DOHH2 (cell line): Measurements from ENCODE around the gene PTPRK.

Experiments used
- H3F3A ChIP-seq: fragments of 200-600 bp; sonication (generic), shearing (Covaris generic); 2 replicates; pipeline ENCODE4 v1.6.0; 2016; ENCODE audit warnings: antibody characterized with exemption, mild to moderate bottlenecking; ENCODE audit not compliant: control insufficient read depth, insufficient read depth
- H3K27ac ChIP-seq: fragments of 200-600 bp; sonication (generic); 2 replicates; pipeline ENCODE4 v1.5.1; 2014; ENCODE audit warnings: low read depth, mild to moderate bottlenecking, low read length, moderate library complexity
- H3K27me3 ChIP-seq: fragments of 200-600 bp; sonication (generic); 2 replicates; pipeline ENCODE4 v1.6.1; 2014; ENCODE audit warnings: mild to moderate bottlenecking, low read length, mixed read lengths; ENCODE audit not compliant: control insufficient read depth
- H3K36me3 ChIP-seq: fragments of 200-600 bp; sonication (generic); 2 replicates; pipeline ENCODE4 v1.6.1; 2014; ENCODE audit warnings: mild to moderate bottlenecking, low read length, moderate library complexity, mixed read lengths; ENCODE audit not compliant: control insufficient read depth
- H3K4me1 ChIP-seq: fragments of 200-600 bp; sonication (generic); 2 replicates; pipeline ENCODE4 v1.6.1; 2014; ENCODE audit warnings: mild to moderate bottlenecking, low read length, mixed read lengths; ENCODE audit not compliant: control insufficient read depth
- H3K4me2 ChIP-seq: fragments of 200-600 bp; sonication (generic); 2 replicates; pipeline ENCODE4 v1.6.0; 2014; ENCODE audit warnings: mild to moderate bottlenecking, low read length, moderate library complexity
- H3K4me3 ChIP-seq: fragments of 200-600 bp; sonication (generic); 2 replicates; pipeline ENCODE4 v1.5.1; 2014; ENCODE audit warnings: mild to moderate bottlenecking, low read length, mixed read lengths
- H3K79me2 ChIP-seq: fragments of 200-600 bp; sonication (generic); 2 replicates; pipeline ENCODE4 v1.6.1; 2014; ENCODE audit warnings: mild to moderate bottlenecking, low read length, mixed read lengths; ENCODE audit not compliant: control insufficient read depth
- H3K9me2 ChIP-seq: fragments of 200-600 bp; sonication (generic); replicated peaks from 2 replicates; pipeline ENCODE4 v1.6.1; 2014; ENCODE audit warnings: mild to moderate bottlenecking, low read length, mixed read lengths; ENCODE audit not compliant: control insufficient read depth
- H3K9me3 ChIP-seq: fragments of 200-600 bp; sonication (generic); 2 replicates; pipeline ENCODE4 v1.6.1; 2014; ENCODE audit warnings: antibody characterized with exemption, low read length, mixed read lengths; ENCODE audit not compliant: control insufficient read depth, insufficient read depth
- H4K20me1 ChIP-seq: fragments of 200-600 bp; sonication (generic); 2 replicates; pipeline ENCODE4 v1.6.0; 2014; ENCODE audit warnings: low read depth, mild to moderate bottlenecking, antibody characterized with exemption, low read length, moderate library complexity; ENCODE audit not compliant: control insufficient read depth, insufficient read depth
- EZH2phosphoT487 ChIP-seq: fragments of 200-600 bp; sonication (generic); IDR thresholded peaks from 2 replicates; pipeline ENCODE4 v1.6.1; 2017; ENCODE audit warnings: borderline replicate concordance, mild to moderate bottlenecking, antibody characterized with exemption, low read length, moderate library complexity, mixed read lengths
- TF ChIP-seq, protein P1 (sequence below): fragments of 200-600 bp; sonication (generic); IDR thresholded peaks from one replicate; pipeline ENCODE4 v1.5.1; 2014; ENCODE audit warnings: antibody characterized with exemption, mild to moderate bottlenecking, low read depth, low read length; ENCODE audit not compliant: poor library complexity, severe bottlenecking

Gene PTPRK

DNA sequence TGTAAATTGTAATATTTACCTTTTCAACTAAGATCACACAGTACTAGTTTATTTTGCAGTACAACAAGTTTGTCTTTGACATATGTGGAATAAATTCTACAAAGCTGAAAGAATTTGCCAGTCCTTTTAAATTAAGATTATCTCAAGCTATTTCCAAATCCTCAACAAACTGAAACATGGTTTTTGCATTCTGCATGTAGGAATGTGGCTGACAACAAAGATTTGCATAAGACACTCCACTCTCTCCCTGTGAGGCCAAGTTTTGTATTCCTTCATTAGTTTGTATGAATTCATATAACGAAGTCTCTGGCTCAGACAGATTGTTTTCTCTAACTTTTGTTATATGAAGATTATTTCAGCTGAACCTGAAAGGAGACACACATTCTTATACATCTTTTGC, 495.4 kb downstream of the PTPRK start:
- no peaks in the 10 kb centered on the region for H3K36me3 ChIP-seq
- H3F3A ChIP-seq, result no peaks in the 10 kb centered on the region
- H4K20me1 ChIP-seq, result no peaks in the 10 kb centered on the region
- no peaks in the 10 kb centered on the region for H3K4me1 ChIP-seq
- no peaks in the 10 kb centered on the region for H3K9me3 ChIP-seq
- no peak overlapping the region for H3K4me2 ChIP-seq
- H3K79me2 ChIP-seq, result no peaks in the 10 kb centered on the region
- no peaks in the 10 kb centered on the region for H3K27me3 ChIP-seq
- no peak for TF ChIP-seq EZH2phosphoT487
- H3K9me2 ChIP-seq, result no peaks in the 10 kb centered on the region
- H3K4me3 ChIP-seq, result no peak overlapping the region
- H3K27ac ChIP-seq, result no peak overlapping the region

DNA sequence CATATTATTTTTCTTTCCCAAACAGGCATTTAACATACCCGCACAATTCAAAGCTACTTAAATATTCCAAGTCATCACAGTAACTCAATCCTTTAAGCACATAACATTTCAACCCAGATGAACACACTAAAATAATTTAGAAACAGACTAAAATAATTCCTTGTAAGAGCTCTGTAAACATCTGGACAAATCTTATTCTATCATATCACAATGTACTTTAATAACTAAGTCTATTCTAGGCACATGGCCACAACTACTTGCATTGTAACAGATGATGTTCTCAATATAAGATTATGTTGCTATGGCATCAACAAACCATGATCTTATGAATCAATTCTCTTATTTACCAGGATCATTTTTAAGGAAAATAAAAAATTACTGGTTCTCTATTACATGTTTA, 496.4 kb downstream of the PTPRK start:
- Histone ChIP-seq H3K79me2 (no peaks in the 10 kb centered on the region), H3K9me3 (no peaks in the 10 kb centered on the region), H3K4me1 (no peaks in the 10 kb centered on the region), H3K9me2 (no peaks in the 10 kb centered on the region), H3K27ac (no peak overlapping the region), H3F3A (no peaks in the 10 kb centered on the region), H3K4me3 (no peak overlapping the region), H3K4me2 (no peak overlapping the region), H4K20me1 (no peaks in the 10 kb centered on the region), H3K27me3 (no peaks in the 10 kb centered on the region), H3K36me3 (no peaks in the 10 kb centered on the region)
- no peak for TF ChIP-seq EZH2phosphoT487
- TF ChIP-seq, protein P1, sequence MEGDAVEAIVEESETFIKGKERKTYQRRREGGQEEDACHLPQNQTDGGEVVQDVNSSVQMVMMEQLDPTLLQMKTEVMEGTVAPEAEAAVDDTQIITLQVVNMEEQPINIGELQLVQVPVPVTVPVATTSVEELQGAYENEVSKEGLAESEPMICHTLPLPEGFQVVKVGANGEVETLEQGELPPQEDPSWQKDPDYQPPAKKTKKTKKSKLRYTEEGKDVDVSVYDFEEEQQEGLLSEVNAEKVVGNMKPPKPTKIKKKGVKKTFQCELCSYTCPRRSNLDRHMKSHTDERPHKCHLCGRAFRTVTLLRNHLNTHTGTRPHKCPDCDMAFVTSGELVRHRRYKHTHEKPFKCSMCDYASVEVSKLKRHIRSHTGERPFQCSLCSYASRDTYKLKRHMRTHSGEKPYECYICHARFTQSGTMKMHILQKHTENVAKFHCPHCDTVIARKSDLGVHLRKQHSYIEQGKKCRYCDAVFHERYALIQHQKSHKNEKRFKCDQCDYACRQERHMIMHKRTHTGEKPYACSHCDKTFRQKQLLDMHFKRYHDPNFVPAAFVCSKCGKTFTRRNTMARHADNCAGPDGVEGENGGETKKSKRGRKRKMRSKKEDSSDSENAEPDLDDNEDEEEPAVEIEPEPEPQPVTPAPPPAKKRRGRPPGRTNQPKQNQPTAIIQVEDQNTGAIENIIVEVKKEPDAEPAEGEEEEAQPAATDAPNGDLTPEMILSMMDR, result no peak

DNA sequence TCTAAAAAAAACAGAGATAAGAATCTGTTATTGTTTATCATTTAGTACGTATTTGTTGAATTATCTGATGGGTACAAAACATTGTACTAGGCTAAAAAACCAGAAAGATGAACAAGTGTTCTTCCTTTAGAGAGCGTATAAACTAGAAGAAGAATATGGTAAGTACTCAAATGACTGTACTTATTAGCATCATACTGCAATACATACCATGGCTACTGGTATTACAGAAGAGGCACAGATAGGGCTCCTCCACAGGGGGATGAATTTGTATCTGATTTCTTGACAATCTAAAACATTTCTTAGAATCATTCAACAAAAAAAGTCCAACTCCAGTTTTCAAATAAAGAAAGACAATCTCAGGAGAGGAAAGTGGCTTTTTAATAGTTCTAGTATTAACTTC, 501.6 kb downstream of the PTPRK start:
- no peaks in the 10 kb centered on the region for H3K79me2 ChIP-seq
- no peaks in the 10 kb centered on the region for H3K4me1 ChIP-seq
- H3K4me3 ChIP-seq, result no peak overlapping the region
- no peak overlapping the region for H3K4me2 ChIP-seq
- no peaks in the 10 kb centered on the region for H3K9me2 ChIP-seq
- no peak overlapping the region for H3K27ac ChIP-seq
- H3F3A ChIP-seq, result no peaks in the 10 kb centered on the region
- H3K36me3 ChIP-seq, result no peaks in the 10 kb centered on the region
- H3K27me3 ChIP-seq, result no peaks in the 10 kb centered on the region
- TF ChIP-seq, protein P1, result no peak
- TF ChIP-seq EZH2phosphoT487, result no peak
- H4K20me1 ChIP-seq, result no peaks in the 10 kb centered on the region
- no peaks in the 10 kb centered on the region for H3K9me3 ChIP-seq

DNA sequence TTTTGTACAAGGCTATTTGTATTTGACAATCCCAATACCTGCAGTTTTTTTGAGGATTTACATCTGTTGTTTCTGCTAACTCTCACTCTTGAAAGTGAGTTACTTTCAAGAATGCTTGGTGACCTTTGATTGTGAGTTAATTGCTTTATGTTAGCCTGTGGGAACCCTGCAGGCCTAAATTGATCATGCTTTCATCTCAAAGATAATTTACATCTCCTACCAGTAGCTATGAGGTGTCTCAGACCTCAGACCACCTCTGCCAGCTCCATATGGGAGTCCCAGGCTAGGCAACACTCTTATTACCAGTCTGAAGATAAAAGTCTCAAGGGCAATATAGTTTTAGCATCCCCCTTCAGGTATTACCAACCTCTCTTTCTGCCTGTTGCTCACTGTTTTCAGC, 503.1 kb downstream of the PTPRK start:
- H3K4me1 ChIP-seq, result no peaks in the 10 kb centered on the region
- H3K36me3 ChIP-seq, result no peaks in the 10 kb centered on the region
- H3K9me3 ChIP-seq, result no peaks in the 10 kb centered on the region
- H4K20me1 ChIP-seq, result no peaks in the 10 kb centered on the region
- H3F3A ChIP-seq, result no peaks in the 10 kb centered on the region
- no peak overlapping the region for H3K4me3 ChIP-seq
- TF ChIP-seq, protein P1, result no peak
- TF ChIP-seq EZH2phosphoT487, result no peak
- H3K27me3 ChIP-seq, result no peaks in the 10 kb centered on the region
- H3K4me2 ChIP-seq, result no peak overlapping the region
- no peaks in the 10 kb centered on the region for H3K79me2 ChIP-seq
- no peak overlapping the region for H3K27ac ChIP-seq
- H3K9me2 ChIP-seq, result no peaks in the 10 kb centered on the region
